ENCODE data around the gene TMA7B.

Gene TMA7B

GRCh38 chr22:40001800-40002577, 41.8 kb downstream of the TMA7B start:
- no peak for DNase-seq (ENCODE audit: low read depth in 2 of 2)

DNA sequence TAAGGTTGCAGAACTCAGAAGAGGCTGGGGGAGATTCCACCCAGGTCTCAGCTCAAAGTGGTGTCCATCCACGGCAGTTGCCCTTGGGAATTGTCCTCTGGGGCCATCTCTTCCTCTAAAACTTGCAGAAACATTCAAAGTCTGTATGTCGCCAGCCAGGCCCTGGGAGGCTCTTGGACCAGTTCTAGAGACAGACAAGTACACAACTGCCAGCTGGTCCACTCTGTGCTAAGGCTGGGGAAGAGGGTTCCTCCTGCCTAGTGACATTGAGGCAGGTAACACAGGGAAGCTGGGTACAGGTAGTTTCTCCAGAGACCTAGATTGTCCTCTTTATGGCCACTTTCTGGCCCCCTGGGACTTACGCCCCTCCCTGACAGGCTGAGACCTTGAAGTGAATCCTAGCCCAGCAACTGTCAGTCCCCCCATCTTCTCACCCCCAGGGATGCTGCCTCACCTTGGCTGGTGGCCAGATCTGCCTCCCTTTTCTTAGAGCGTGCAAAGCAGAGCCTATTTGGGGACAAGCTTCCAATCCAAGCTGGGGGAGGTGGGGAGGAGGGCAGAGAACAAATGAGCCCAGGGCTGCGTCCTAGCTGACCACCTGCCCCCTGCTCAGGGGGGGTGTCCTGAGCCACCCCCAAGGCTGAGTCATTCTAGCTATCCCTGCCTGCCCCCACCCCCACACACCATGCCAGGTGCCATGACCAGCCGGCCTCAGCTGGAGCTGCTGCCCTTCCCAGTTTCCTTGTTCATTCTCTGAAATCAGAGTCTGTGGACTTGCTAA, 42.9 kb downstream of the TMA7B start:
- no peak for DNase-seq (ENCODE audit: low read depth in 2 of 2)

DNA sequence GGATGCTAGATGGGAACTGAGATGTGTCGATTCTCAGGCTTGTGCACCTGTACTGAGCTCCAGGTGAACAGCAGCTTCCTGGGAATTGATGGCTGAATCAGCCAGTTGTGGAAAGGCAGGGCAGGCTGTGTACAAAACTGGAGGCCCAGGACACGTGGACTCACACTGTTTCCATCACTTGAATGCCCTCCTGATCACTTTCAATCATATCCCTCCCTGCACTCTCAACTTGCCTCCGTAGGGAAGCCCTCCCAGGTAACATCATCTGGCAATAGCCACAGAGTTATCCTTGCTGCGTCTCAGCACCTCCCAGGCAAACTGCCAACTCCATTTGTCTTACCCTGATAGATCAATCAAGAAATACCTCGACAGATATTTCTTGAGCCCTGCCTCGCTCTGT, 44.6 kb downstream of the TMA7B start:
- no peak for DNase-seq (ENCODE audit: low read depth in 2 of 2)

DNA sequence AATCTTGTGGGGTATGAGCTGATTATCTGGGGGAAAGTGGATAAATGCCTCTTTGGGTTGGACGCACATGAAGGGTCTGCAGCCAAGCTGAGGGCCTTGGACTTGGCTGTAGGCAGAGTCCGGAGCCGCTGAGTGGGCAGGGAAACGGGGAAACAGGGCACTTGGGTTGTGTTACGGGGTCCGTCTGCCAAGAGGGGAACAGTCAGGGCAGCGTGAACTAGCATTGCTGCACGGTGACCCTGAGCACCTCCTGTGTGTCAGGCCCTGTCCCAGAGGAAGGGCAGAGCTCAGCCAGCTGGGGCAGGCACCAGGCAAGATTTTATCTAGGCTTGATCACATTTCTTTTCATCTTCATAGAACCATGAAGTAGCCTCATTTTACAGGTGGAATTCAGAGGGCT, 46.4 kb downstream of the TMA7B start:
- DNase-seq (ENCODE audit: low read depth in 2 of 2): no peak

DNA sequence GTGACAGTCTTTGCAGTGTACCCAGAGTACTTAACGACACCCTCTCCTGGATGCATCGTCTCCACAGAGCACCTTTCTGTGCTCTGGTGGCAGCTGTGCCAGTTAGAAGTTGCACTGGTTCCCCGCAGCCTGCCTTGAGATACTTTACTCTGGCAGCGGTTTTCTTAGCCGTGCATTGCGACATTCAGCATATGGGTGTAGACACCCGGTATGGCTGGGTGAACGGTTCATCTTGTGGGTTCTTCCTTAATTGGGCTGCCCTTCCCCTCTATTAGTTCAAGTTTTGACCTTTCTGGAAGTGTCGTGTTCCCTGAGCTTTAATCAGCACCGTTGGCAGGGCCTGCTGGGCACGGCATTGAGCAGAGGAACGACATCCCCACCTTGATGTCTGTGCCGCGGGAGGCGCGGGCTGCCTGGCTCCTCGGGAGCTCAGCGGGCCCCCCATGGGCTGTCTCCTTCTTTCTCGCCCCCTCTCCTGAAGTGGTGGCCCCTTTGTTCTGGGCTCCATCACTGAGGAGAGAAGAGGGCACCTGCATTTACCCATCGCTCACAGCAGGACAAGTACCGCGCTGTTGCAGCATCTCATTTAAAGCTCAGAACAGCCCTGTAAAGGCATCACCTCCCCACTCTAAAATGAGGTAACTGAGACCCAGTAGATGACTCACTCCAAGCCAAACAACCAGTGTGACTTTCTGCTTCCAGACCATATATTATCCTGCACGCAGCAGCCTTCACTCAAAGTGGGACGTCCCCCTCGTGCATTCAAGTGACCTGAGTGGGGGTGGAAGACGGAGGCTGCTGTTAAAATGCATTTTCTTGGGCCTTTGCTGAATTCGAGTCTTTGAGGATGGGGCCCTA, 47.9 kb downstream of the TMA7B start:
- no peak for DNase-seq (ENCODE audit: low read depth in 2 of 2)

GRCh38 chr22:40008726-40009291, 48.6 kb downstream of the TMA7B start:
- no peak for DNase-seq (ENCODE audit: low read depth in 2 of 2)

DNA sequence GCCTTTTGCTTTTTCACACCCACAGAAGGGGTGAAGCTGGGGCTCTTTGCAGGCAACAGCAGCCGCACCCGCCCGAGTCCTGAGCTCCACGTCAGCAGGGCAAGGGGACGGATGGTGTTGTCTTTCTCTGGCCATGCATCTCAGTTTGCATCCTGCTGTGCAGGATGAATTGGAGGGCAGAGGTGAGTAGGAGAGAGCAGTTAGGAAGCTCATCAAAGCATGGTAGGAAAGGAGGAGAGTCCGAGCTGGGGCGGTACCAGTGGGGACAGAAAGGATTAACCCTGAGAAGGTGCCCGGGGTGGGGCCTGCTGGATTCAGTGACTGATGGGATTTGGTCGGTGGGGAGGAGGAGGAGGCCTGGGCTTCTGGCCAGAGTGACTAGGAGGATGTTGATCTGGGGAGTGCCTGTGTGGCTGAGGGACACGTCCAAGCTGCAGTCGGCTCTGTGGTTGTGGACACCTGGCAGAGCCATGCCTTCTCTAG, 49.1 kb downstream of the TMA7B start:
- DNase-seq (ENCODE audit: low read depth in 2 of 2): no peak

GRCh38 chr22:40009951-40010671, 49.9 kb downstream of the TMA7B start:
- no peak for DNase-seq (ENCODE audit: low read depth in 2 of 2)

GRCh38 chr22:40010746-40011145, 50.5 kb downstream of the TMA7B start:
- no peak for DNase-seq (ENCODE audit: low read depth in 2 of 2)

Measured in stimulated activated CD4-positive, alpha-beta T cell treated with anti-CD3 and anti-CD28 coated beads, Interleukin-4, amount 100 ng/mL, for 48 hours (primary cell).